H1 (cell line): ENCODE results near the gene OXA1L. TPM values are rescaled to one million over a fixed set of nuclear protein-coding genes. Genes with fewer than 3 reads are reported as not detected.

Source experiments
- polyA plus RNA-seq, 7 experiments: library from polyadenylated mRNA; depleted of rRNA in 3 of 7; stranded (reverse) in 5 of 7; unstranded in 2 of 7; fragments of >200 nt in 5 of 7; fragments of 200-250 nt in 2 of 7; gene quantifications; 1 replicate in 5 of 7; 2 replicates in 1 of 7; 4 replicates in 1 of 7; pipeline versions ENCODE4 v1.2.1 to v1.2.3, GENCODE V29; 2011 to 2013; ENCODE audit warnings: missing spikeins in 2 of 7, mixed read lengths in 2 of 7
- total RNA-seq: library from RNA; stranded (reverse); fragmentation: NEBNext Ultra II Directional; extraction: Animal tissue kit (Norgen Biotek cat#: 25700); gene quantifications from 2 replicates; pipeline ENCODE4 v1.2.1, GENCODE V29; 2021
- TF ChIP-seq, protein P1 (sequence below): IDR thresholded peaks from 2 replicates; pipeline ENCODE4 v1.6.1; 2012; ENCODE audit warnings: low read length, inconsistent platforms
- TF ChIP-seq, protein P2 (sequence below): fragments of 300-600 bp; sonication (generic); IDR thresholded peaks from 2 replicates; pipeline ENCODE4 v1.7.1; 2012; ENCODE audit warnings: low read length, moderate library complexity, mild to moderate bottlenecking, inconsistent platforms; ENCODE audit not compliant: insufficient replicate concordance

The OXA1L gene
- total and polyA plus RNA-seq, 2 of the 8 experiments (the other 6 are each of a cell fraction or from before 2014, with no cell fraction given), result 125 to 199 TPM

DNA sequence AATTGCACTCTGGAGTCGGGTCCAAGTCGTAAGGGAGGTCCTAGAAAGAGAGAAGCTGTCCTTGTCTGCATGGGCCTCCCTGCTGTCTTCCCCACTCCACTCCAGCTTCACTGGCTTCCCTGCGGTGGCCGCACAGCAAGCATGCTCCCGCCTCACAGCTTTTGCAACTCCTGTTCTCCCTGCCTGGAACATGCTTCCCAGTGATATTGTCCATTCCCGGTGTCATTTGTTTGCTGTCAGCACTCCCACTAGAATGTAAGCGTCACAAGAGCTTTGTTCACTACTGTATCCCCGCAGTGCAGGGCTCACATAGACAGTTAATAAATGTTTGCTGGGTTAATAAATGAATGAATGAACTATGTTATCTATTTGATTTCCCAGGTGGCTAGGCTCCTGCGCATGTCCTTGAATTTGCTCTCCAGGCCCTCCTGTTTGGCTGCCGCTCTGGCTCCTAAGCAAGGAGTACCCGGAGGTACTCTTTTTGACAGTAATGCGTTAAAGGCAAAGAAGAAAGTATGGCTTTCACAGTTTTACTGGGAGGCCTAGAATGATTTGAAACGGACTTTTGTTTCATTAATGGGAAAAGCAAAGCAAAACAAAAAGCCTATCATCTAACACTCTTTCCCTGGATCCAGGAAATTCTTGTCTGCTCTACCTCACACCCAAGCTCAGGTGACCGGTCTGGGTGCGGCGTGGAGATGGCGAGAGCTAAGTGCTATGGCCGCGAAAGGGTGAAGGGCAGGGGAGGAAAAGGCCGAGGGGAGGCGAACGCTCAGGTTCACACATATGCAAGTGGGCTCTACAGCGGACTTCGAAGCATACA is 54.9 kb downstream of the OXA1L start (continued):
- TF ChIP-seq, protein P1, sequence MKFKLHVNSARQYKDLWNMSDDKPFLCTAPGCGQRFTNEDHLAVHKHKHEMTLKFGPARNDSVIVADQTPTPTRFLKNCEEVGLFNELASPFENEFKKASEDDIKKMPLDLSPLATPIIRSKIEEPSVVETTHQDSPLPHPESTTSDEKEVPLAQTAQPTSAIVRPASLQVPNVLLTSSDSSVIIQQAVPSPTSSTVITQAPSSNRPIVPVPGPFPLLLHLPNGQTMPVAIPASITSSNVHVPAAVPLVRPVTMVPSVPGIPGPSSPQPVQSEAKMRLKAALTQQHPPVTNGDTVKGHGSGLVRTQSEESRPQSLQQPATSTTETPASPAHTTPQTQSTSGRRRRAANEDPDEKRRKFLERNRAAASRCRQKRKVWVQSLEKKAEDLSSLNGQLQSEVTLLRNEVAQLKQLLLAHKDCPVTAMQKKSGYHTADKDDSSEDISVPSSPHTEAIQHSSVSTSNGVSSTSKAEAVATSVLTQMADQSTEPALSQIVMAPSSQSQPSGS, result no peak
- TF ChIP-seq, protein P2, sequence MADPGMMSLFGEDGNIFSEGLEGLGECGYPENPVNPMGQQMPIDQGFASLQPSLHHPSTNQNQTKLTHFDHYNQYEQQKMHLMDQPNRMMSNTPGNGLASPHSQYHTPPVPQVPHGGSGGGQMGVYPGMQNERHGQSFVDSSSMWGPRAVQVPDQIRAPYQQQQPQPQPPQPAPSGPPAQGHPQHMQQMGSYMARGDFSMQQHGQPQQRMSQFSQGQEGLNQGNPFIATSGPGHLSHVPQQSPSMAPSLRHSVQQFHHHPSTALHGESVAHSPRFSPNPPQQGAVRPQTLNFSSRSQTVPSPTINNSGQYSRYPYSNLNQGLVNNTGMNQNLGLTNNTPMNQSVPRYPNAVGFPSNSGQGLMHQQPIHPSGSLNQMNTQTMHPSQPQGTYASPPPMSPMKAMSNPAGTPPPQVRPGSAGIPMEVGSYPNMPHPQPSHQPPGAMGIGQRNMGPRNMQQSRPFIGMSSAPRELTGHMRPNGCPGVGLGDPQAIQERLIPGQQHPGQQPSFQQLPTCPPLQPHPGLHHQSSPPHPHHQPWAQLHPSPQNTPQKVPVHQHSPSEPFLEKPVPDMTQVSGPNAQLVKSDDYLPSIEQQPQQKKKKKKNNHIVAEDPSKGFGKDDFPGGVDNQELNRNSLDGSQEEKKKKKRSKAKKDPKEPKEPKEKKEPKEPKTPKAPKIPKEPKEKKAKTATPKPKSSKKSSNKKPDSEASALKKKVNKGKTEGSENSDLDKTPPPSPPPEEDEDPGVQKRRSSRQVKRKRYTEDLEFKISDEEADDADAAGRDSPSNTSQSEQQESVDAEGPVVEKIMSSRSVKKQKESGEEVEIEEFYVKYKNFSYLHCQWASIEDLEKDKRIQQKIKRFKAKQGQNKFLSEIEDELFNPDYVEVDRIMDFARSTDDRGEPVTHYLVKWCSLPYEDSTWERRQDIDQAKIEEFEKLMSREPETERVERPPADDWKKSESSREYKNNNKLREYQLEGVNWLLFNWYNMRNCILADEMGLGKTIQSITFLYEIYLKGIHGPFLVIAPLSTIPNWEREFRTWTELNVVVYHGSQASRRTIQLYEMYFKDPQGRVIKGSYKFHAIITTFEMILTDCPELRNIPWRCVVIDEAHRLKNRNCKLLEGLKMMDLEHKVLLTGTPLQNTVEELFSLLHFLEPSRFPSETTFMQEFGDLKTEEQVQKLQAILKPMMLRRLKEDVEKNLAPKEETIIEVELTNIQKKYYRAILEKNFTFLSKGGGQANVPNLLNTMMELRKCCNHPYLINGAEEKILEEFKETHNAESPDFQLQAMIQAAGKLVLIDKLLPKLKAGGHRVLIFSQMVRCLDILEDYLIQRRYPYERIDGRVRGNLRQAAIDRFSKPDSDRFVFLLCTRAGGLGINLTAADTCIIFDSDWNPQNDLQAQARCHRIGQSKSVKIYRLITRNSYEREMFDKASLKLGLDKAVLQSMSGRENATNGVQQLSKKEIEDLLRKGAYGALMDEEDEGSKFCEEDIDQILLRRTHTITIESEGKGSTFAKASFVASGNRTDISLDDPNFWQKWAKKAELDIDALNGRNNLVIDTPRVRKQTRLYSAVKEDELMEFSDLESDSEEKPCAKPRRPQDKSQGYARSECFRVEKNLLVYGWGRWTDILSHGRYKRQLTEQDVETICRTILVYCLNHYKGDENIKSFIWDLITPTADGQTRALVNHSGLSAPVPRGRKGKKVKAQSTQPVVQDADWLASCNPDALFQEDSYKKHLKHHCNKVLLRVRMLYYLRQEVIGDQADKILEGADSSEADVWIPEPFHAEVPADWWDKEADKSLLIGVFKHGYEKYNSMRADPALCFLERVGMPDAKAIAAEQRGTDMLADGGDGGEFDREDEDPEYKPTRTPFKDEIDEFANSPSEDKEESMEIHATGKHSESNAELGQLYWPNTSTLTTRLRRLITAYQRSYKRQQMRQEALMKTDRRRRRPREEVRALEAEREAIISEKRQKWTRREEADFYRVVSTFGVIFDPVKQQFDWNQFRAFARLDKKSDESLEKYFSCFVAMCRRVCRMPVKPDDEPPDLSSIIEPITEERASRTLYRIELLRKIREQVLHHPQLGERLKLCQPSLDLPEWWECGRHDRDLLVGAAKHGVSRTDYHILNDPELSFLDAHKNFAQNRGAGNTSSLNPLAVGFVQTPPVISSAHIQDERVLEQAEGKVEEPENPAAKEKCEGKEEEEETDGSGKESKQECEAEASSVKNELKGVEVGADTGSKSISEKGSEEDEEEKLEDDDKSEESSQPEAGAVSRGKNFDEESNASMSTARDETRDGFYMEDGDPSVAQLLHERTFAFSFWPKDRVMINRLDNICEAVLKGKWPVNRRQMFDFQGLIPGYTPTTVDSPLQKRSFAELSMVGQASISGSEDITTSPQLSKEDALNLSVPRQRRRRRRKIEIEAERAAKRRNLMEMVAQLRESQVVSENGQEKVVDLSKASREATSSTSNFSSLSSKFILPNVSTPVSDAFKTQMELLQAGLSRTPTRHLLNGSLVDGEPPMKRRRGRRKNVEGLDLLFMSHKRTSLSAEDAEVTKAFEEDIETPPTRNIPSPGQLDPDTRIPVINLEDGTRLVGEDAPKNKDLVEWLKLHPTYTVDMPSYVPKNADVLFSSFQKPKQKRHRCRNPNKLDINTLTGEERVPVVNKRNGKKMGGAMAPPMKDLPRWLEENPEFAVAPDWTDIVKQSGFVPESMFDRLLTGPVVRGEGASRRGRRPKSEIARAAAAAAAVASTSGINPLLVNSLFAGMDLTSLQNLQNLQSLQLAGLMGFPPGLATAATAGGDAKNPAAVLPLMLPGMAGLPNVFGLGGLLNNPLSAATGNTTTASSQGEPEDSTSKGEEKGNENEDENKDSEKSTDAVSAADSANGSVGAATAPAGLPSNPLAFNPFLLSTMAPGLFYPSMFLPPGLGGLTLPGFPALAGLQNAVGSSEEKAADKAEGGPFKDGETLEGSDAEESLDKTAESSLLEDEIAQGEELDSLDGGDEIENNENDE, result no peak
